Kidney (tissue), 14 donors: ENCODE data around the gene GTF3C1. TPM values are rescaled to one million over a fixed set of nuclear protein-coding genes. Genes with fewer than 3 reads are reported as not detected.
A peak's percentile ranks its signal among the peaks of the same experiment; 100 is the strongest.

Experiments used
- DNase-seq, 5 donors: peaks; one replicate each; pipeline ENCODE4 v3.0.0-alpha.2; 2013 to 2020
- FAIRE-seq: peaks from 2 replicates; lab custom pipeline; 2012; peaks lifted over from hg19 to GRCh38; lab: Jason Lieb, UNC
- H3K27ac ChIP-seq, 2 donors: one replicate each; pipeline ENCODE4 v1.7.0; 2013; ENCODE audit warnings: low read depth in 2 of 2, low read length in 2 of 2, inconsistent platforms in 1 of 2
- H3K27me3 ChIP-seq: one replicate; pipeline ENCODE4 v1.7.1; 2013; ENCODE audit warnings: low read length, inconsistent platforms; ENCODE audit not compliant: control insufficient read depth, insufficient read depth
- H3K36me3 ChIP-seq, 3 donors: one replicate each; pipeline versions ENCODE4 v1.7.0 to v1.7.1; 2013; ENCODE audit warnings: low read length in 3 of 3, control low read depth in 1 of 3, inconsistent platforms in 1 of 3; ENCODE audit not compliant: insufficient read depth in 3 of 3, control insufficient read depth in 2 of 3
- H3K4me1 ChIP-seq, 3 donors: one replicate each; pipeline versions ENCODE4 v1.7.0 to v1.7.1; 2013; ENCODE audit warnings: low read length in 3 of 3, inconsistent platforms in 1 of 3, low read depth in 1 of 3; ENCODE audit not compliant: control insufficient read depth in 2 of 3, insufficient read depth in 2 of 3
- H3K4me3 ChIP-seq, 3 donors: one replicate each; pipeline versions ENCODE4 v1.7.0 to v1.8.1; 2013; ENCODE audit warnings: low read length in 3 of 3, control low read depth in 1 of 3, inconsistent platforms in 1 of 3
- H3K9ac ChIP-seq, 3 donors: one replicate each; pipeline versions ENCODE4 v1.7.0 to v1.7.1; 2013; ENCODE audit warnings: low read length in 3 of 3, control low read depth in 1 of 3, inconsistent platforms in 1 of 3
- H3K9me3 ChIP-seq, 3 donors: one replicate each; pipeline versions ENCODE4 v1.7.0 to v1.7.1; 2013; ENCODE audit warnings: low read length in 3 of 3, control low read depth in 1 of 3, inconsistent platforms in 1 of 3; ENCODE audit not compliant: control insufficient read depth in 2 of 3, insufficient read depth in 1 of 3
- CTCF ChIP-seq: IDR thresholded peaks from 3 replicates; pipeline ENCODE4 v1.5.1; 2012; ENCODE audit warnings: mild to moderate bottlenecking, moderate library complexity, borderline replicate concordance; ENCODE audit not compliant: insufficient read depth; ENCODE audit errors: extremely low read depth
- intact Hi-C: fragments of 100-400 bp; cut with DNase I; formaldehyde crosslinking; loops from one replicate; pipeline ENCODE4 v1.11.1; 2022
- polyA plus RNA-seq: library from polyadenylated mRNA; stranded (reverse); fragments of 350-450 nt; fragmentation: Illumina TruSeq; extraction: RNeasy Lipid Tissue Mini Kit (QIAGEN cat#74804); gene quantifications from one replicate; pipeline ENCODE4 v1.2.3, GENCODE V29; 2014; ENCODE audit warnings: low read depth, low replicate concordance; ENCODE audit not compliant: insufficient read depth
- total RNA-seq: library from RNA; stranded (reverse); fragmentation: NEBNext Ultra II Directional; extraction: Animal tissue kit (Norgen Biotek cat#: 25700); gene quantifications from one replicate; pipeline ENCODE4 v1.2.1, GENCODE V29; 2021
- donor health status: control.
- donor health status: control.
- donor health status: control.
- donor health status: control.
- donor health status: control.
- donor health status: DM: yes; HTN: yes; CAD: no.
- donor health status: Normal renal cell carcinoma (clear cell type).

Gene GTF3C1
- total and polyA plus RNA-seq, 2 donors from 2014 or later = 59.0 to 81.7 TPM

GRCh38 chr16:27499659-27500055 is 50.1 kb downstream of the GTF3C1 start:
- intact Hi-C loops = no loop called here
- no peak for DNase-seq
- peaks cover 0 to 3% (median 0%) of the 10 kb centered on the region in 3 donors for H3K4me1 ChIP-seq
- H3K36me3 ChIP-seq = peaks cover 13 to 75% (median 62%) of the 10 kb centered on the region in 3 donors
- H3K9ac ChIP-seq = no peak overlapping the region
- no peak for TF ChIP-seq CTCF
- H3K27ac ChIP-seq = peak overlapping the region in 1 of 2 donors; percentile 45
- FAIRE-seq = no peak
- H3K9me3 ChIP-seq = no peaks in the 10 kb centered on the region
- H3K27me3 ChIP-seq = no peaks in the 10 kb centered on the region
- no peak overlapping the region for H3K4me3 ChIP-seq

- no peak for TF ChIP-seq CTCF
- Histone ChIP-seq H3K9me3 (no peaks in the 10 kb centered on the region), H3K27ac (peak overlapping the region in 1 of 2 donors; percentile 45), H3K9ac (no peak overlapping the region), H3K4me1 (peaks cover 0 to 3% (median 0%) of the 10 kb centered on the region in 3 donors), H3K4me3 (no peak overlapping the region), H3K27me3 (no peaks in the 10 kb centered on the region), H3K36me3 (peaks cover 13 to 77% (median 64%) of the 10 kb centered on the region in 3 donors)
- DNase-seq (peak in 2 of 5 donors; percentile 52 to 61), FAIRE-seq (no peak)
- intact Hi-C loops = no loop called here
Observed at GRCh38 chr16:27498916-27499658, 50.6 kb downstream of the GTF3C1 start.

GRCh38 chr16:27498031-27498825 is 51.5 kb downstream of the GTF3C1 start:
- no peak overlapping the region for H3K9ac ChIP-seq
- no peaks in the 10 kb centered on the region for H3K27me3 ChIP-seq
- no peaks in the 10 kb centered on the region for H3K9me3 ChIP-seq
- peaks cover 0 to 3% (median 0%) of the 10 kb centered on the region in 3 donors for H3K4me1 ChIP-seq
- no peak for TF ChIP-seq CTCF
- H3K36me3 ChIP-seq = peaks cover 11 to 69% (median 56%) of the 10 kb centered on the region in 3 donors
- H3K4me3 ChIP-seq = no peak overlapping the region
- FAIRE-seq (no peak), DNase-seq (peak in 1 of 5 donors; percentile 20)
- H3K27ac ChIP-seq = no peak overlapping the region
- intact Hi-C loops = no loop called here
